OCI-LY7 (cell line): Measurements from ENCODE around the gene DALRD3. TPM values are rescaled to one million over a fixed set of nuclear protein-coding genes. Genes with fewer than 3 reads are reported as not detected.

Experiments used
- BruUV-seq: library from RNA; stranded (reverse); fragments of 400-500 nt; replicated peaks from 2 replicates; lab custom pipeline; 2021; lab: Mats Ljungman, UMichigan
- CTCF ChIA-PET: fragments of 300-600 bp; sonication (Branson Sonifier 250); formaldehyde crosslinking; loops from one replicate; lab custom pipeline; 2022; ENCODE audit warnings: antibody characterized with exemption; ENCODE audit not compliant: unreplicated experiment; lab: Charles Lee
- POLR2A ChIA-PET: fragments of 300-600 bp; sonication (Branson Sonifier 250); formaldehyde crosslinking; loops from one replicate; lab custom pipeline; 2022; ENCODE audit warnings: antibody characterized with exemption; lab: Charles Lee
- DNase-seq: peaks from one replicate; pipeline ENCODE4 v3.0.0-alpha.2; 2015; ENCODE audit warnings: low spot score
- H2AFZ ChIP-seq: fragments of 200-600 bp; sonication (generic), shearing (Covaris generic); 2 replicates; pipeline ENCODE4 v1.6.1; 2014; ENCODE audit warnings: mild to moderate bottlenecking, antibody characterized with exemption, low read length, moderate library complexity
- H3K27ac ChIP-seq: fragments of 200-600 bp; sonication (generic); 2 replicates; pipeline ENCODE4 v1.5.1; 2014; ENCODE audit warnings: mixed run types, low read depth, mild to moderate bottlenecking, moderate library complexity, low read length, inconsistent platforms; ENCODE audit not compliant: poor library complexity, severe bottlenecking
- H3K36me3 ChIP-seq: fragments of 200-600 bp; sonication (generic); 2 replicates; pipeline ENCODE4 v1.6.1; 2014; ENCODE audit warnings: mild to moderate bottlenecking, antibody characterized with exemption, low read length, moderate library complexity, mixed read lengths; ENCODE audit not compliant: insufficient read depth
- H3K4me1 ChIP-seq: fragments of 200-600 bp; sonication (generic); 2 replicates; pipeline ENCODE4 v1.5.1; 2014; ENCODE audit warnings: mild to moderate bottlenecking, low read length; ENCODE audit not compliant: insufficient read depth, poor library complexity, severe bottlenecking
- H3K4me2 ChIP-seq: fragments of 200-600 bp; sonication (generic); 2 replicates; pipeline ENCODE4 v1.6.1; 2014; ENCODE audit warnings: mild to moderate bottlenecking, low read length
- H3K4me3 ChIP-seq: fragments of 200-600 bp; sonication (generic); 2 replicates; pipeline ENCODE4 v1.5.1; 2014; ENCODE audit warnings: mild to moderate bottlenecking, low read depth, low read length; ENCODE audit not compliant: poor library complexity, severe bottlenecking
- H3K79me2 ChIP-seq: fragments of 200-600 bp; sonication (generic); 2 replicates; pipeline ENCODE4 v1.6.1; 2016; ENCODE audit warnings: low read depth, mild to moderate bottlenecking, low read length, moderate library complexity, mixed read lengths; ENCODE audit not compliant: insufficient read depth
- H3K9me2 ChIP-seq: fragments of 200-600 bp; sonication (generic); 2 replicates; pipeline ENCODE4 v1.6.1; 2016; ENCODE audit warnings: mild to moderate bottlenecking, low read length, mixed read lengths; ENCODE audit not compliant: insufficient read depth
- H3K9me3 ChIP-seq: fragments of 200-600 bp; sonication (generic); 2 replicates; pipeline ENCODE4 v1.6.1; 2014; ENCODE audit warnings: mild to moderate bottlenecking, mixed run types, low read length, mixed read lengths
- H4K20me1 ChIP-seq: fragments of 200-600 bp; sonication (generic); 2 replicates; pipeline ENCODE4 v1.6.1; 2014; ENCODE audit warnings: mild to moderate bottlenecking, antibody characterized with exemption, low read length, moderate library complexity, mixed read lengths; ENCODE audit not compliant: insufficient read depth
- EZH2phosphoT487 ChIP-seq: fragments of 200-600 bp; sonication (generic); IDR thresholded peaks from 2 replicates; pipeline ENCODE4 v1.6.1; 2018; ENCODE audit warnings: low read depth, borderline replicate concordance, mild to moderate bottlenecking, mixed run types, antibody characterized with exemption, low read length, moderate library complexity, mixed read lengths
- intact Hi-C: fragments of 100-400 bp; cut with micrococcal nuclease; formaldehyde crosslinking; loops from one replicate; pipeline ENCODE4 v1.10.0; 2022; ENCODE audit not compliant: unreplicated experiment
- total RNA-seq, 2 experiments: library from RNA; depleted of rRNA in 1 of 2; stranded (reverse); fragments of >200 nt in 1 of 2; shearing (Covaris generic) in 1 of 2; gene quantifications; 2 replicates each; pipeline ENCODE4 v1.2.3, GENCODE V29; 2014 to 2022
- TF ChIP-seq, protein P1 (sequence below): fragments of 200-600 bp; sonication (generic); conservative IDR thresholded peaks from 2 replicates; pipeline ENCODE4 v1.5.1; 2014; ENCODE audit warnings: mild to moderate bottlenecking, antibody characterized with exemption, low read length, moderate library complexity, mixed read lengths

DALRD3 gene
- total RNA-seq, 2 experiments from 2014 or later, result 35.0 to 36.2 TPM

GRCh38 chr3:48997714-48998637 lies 20.4 kb downstream of the DALRD3 start:
- no peak for DNase-seq
- TF ChIP-seq, protein P1, sequence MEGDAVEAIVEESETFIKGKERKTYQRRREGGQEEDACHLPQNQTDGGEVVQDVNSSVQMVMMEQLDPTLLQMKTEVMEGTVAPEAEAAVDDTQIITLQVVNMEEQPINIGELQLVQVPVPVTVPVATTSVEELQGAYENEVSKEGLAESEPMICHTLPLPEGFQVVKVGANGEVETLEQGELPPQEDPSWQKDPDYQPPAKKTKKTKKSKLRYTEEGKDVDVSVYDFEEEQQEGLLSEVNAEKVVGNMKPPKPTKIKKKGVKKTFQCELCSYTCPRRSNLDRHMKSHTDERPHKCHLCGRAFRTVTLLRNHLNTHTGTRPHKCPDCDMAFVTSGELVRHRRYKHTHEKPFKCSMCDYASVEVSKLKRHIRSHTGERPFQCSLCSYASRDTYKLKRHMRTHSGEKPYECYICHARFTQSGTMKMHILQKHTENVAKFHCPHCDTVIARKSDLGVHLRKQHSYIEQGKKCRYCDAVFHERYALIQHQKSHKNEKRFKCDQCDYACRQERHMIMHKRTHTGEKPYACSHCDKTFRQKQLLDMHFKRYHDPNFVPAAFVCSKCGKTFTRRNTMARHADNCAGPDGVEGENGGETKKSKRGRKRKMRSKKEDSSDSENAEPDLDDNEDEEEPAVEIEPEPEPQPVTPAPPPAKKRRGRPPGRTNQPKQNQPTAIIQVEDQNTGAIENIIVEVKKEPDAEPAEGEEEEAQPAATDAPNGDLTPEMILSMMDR, result no peak
- no peak for TF ChIP-seq EZH2phosphoT487
- no peaks in the 10 kb centered on the region for H3K4me1 ChIP-seq
- H3K9me3 ChIP-seq, result no peaks in the 10 kb centered on the region
- BruUV-seq, result no TSS peak
- H4K20me1 ChIP-seq, result no peaks in the 10 kb centered on the region
- CTCF ChIA-PET, result no interaction called here
- H3K27ac ChIP-seq, result no peak overlapping the region
- no peak overlapping the region for H2AFZ ChIP-seq
- H3K4me3 ChIP-seq, result no peak overlapping the region
- no peaks in the 10 kb centered on the region for H3K79me2 ChIP-seq
- H3K9me2 ChIP-seq, result no peaks in the 10 kb centered on the region
- H3K4me2 ChIP-seq, result no peak overlapping the region
- POLR2A ChIA-PET, result no interaction called here
- no peaks in the 10 kb centered on the region for H3K36me3 ChIP-seq
- intact Hi-C loops, result no loop called here

- Histone ChIP-seq H3K27ac (no peak overlapping the region), H3K4me1 (no peaks in the 10 kb centered on the region), H2AFZ (no peak overlapping the region), H3K9me3 (no peaks in the 10 kb centered on the region), H3K79me2 (no peaks in the 10 kb centered on the region), H3K4me2 (no peak overlapping the region), H3K36me3 (no peaks in the 10 kb centered on the region), H3K9me2 (no peaks in the 10 kb centered on the region), H3K4me3 (no peak overlapping the region), H4K20me1 (no peaks in the 10 kb centered on the region)
- CTCF ChIA-PET, result no interaction called here
- DNase-seq, result no peak
- intact Hi-C loops, result no loop called here
- no peak for TF ChIP-seq EZH2phosphoT487
- TF ChIP-seq, protein P1, result peak; percentile 36
- POLR2A ChIA-PET, result interaction anchor here (0.6 kb wide), 1 partner anchor 13 kb away, joined by 4 read pairs; no protein-coding TSS in a partner anchor
- BruUV-seq, result no TSS peak
Measured at GRCh38 chr3:48997102-48997635, 21.2 kb downstream of the DALRD3 start.
